ENCODE results near the gene CCDC171. TPM values are rescaled to one million over a fixed set of nuclear protein-coding genes. Genes with fewer than 3 reads are reported as not detected.

Gene CCDC171
- total RNA-seq, 1 experiment from 2014 or later, result 1.6 TPM

DNA sequence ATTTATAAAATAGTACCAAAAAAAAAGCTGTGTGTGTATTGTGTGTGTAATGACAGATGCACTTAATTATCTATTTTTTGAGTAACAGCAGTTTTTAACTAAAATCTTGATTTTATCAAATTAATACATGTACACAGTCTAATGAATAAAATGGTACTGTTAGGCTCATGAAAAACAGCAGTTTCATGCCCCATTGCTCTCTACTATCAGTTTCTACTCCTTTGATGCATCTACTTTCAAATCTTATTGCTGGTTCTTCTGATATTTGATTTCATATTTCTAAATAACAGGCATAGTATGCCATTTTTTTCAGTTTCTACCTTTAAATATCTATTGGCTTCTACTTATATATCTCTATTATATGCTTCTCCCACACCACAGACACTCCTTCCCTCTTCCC is 117.4 kb downstream of the CCDC171 start:
- no peaks in the 10 kb centered on the region for H3K36me3 Mint-ChIP-seq (ENCODE audit: insufficient read depth, unreplicated experiment)
- Histone ChIP-seq H3K27me3 (replicated peaks; ENCODE audit: control insufficient read depth, insufficient read depth, low read length) (no peaks in the 10 kb centered on the region), H3K36me3 (ENCODE audit: control insufficient read depth, insufficient read depth, low read length) (no peaks in the 10 kb centered on the region), H3K4me1 (no peaks in the 10 kb centered on the region), H3K4me3 (ENCODE audit: low read depth, low read length) (no peak overlapping the region), H3K9me3 (no peaks in the 10 kb centered on the region)
- ChIA-PET CTCF (no interaction called here), POLR2A (no interaction called here)
- H3K9me3 Mint-ChIP-seq (ENCODE audit: unreplicated experiment), result no peaks in the 10 kb centered on the region
- H3K4me1 Mint-ChIP-seq (ENCODE audit: low read depth, unreplicated experiment), result no peaks in the 10 kb centered on the region
- BruUV-seq (replicated peaks), result no TSS peak
- no peak overlapping the region for H3K4me3 Mint-ChIP-seq (ENCODE audit: unreplicated experiment)
- no peaks in the 10 kb centered on the region for H3K27me3 Mint-ChIP-seq (ENCODE audit: insufficient read depth, unreplicated experiment)
- no peak for DNase-seq
- H3K27ac Mint-ChIP-seq (ENCODE audit: unreplicated experiment), result no peak overlapping the region
- TF ChIP-seq, protein P1, sequence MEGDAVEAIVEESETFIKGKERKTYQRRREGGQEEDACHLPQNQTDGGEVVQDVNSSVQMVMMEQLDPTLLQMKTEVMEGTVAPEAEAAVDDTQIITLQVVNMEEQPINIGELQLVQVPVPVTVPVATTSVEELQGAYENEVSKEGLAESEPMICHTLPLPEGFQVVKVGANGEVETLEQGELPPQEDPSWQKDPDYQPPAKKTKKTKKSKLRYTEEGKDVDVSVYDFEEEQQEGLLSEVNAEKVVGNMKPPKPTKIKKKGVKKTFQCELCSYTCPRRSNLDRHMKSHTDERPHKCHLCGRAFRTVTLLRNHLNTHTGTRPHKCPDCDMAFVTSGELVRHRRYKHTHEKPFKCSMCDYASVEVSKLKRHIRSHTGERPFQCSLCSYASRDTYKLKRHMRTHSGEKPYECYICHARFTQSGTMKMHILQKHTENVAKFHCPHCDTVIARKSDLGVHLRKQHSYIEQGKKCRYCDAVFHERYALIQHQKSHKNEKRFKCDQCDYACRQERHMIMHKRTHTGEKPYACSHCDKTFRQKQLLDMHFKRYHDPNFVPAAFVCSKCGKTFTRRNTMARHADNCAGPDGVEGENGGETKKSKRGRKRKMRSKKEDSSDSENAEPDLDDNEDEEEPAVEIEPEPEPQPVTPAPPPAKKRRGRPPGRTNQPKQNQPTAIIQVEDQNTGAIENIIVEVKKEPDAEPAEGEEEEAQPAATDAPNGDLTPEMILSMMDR (IDR thresholded peaks at IDR 0.05; ENCODE audit: insufficient read depth in 1 of 2, low read depth in 1 of 2, low read length in 1 of 2, severe bottlenecking in 1 of 2, unreplicated experiment in 1 of 2), result no peak
- intact Hi-C loops (cut with micrococcal nuclease; ENCODE audit: unreplicated experiment), result no loop called here

DNA sequence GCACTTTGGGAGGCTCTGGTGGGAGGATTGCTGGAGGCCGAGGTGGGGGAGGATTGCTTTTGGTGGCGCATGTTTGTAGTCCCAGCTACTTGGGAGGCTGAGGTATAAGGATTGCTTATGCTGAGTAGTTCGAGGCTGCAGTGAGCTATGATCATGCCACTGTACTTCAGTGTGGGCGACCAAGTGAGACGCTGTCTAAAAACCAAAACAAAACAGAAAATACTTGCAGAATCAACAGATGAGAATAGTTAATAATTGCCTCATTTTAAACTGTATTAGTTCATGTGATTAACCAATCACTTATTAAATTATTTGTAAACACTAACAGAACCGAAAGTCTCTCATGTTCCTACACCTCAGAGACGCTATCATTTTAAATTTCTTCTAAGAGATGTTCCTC is 118.1 kb downstream of the CCDC171 start:
- Mint-ChIP-seq H3K9me3 (ENCODE audit: unreplicated experiment) (no peaks in the 10 kb centered on the region), H3K36me3 (ENCODE audit: insufficient read depth, unreplicated experiment) (no peaks in the 10 kb centered on the region), H3K4me3 (ENCODE audit: unreplicated experiment) (no peak overlapping the region), H3K27ac (ENCODE audit: unreplicated experiment) (no peak overlapping the region), H3K4me1 (ENCODE audit: low read depth, unreplicated experiment) (no peaks in the 10 kb centered on the region), H3K27me3 (ENCODE audit: insufficient read depth, unreplicated experiment) (peaks cover 2% of the 10 kb centered on the region)
- no peak for DNase-seq
- no peaks in the 10 kb centered on the region for H3K4me1 ChIP-seq
- intact Hi-C loops (cut with micrococcal nuclease; ENCODE audit: unreplicated experiment), result no loop called here
- no peaks in the 10 kb centered on the region for H3K27me3 ChIP-seq (replicated peaks; ENCODE audit: control insufficient read depth, insufficient read depth, low read length)
- H3K9me3 ChIP-seq, result no peaks in the 10 kb centered on the region
- no peak overlapping the region for H3K4me3 ChIP-seq (ENCODE audit: low read depth, low read length)
- H3K36me3 ChIP-seq (ENCODE audit: control insufficient read depth, insufficient read depth, low read length), result no peaks in the 10 kb centered on the region
- TF ChIP-seq, protein P1 (IDR thresholded peaks at IDR 0.05; ENCODE audit: insufficient read depth in 1 of 2, low read depth in 1 of 2, low read length in 1 of 2, severe bottlenecking in 1 of 2, unreplicated experiment in 1 of 2), result no peak
- CTCF ChIA-PET, result no interaction called here
- POLR2A ChIA-PET, result no interaction called here
- BruUV-seq (replicated peaks), result no TSS peak

DNA sequence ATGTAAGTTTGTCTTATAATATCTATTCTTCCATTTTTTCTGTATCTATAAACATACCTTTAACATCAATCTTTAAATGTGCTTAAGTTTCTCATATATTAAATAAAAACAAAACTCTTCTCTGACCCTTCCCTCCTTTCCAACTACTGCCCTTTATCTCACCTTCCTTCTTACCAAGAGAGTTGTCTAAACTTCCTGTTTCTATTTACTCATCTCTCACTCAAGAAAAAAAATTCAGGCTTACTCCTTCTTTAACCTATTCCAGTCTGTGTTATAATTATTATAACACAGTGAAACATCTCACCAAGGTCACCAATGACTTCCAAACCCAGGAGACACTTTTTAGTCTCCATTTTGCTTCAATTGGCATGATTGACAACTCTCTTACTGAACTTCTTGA is 140.9 kb downstream of the CCDC171 start:
- BruUV-seq (replicated peaks), result no TSS peak
- CTCF ChIA-PET, result no interaction called here
- POLR2A ChIA-PET, result no interaction called here
- Histone ChIP-seq H3K4me1 (no peaks in the 10 kb centered on the region), H3K4me3 (ENCODE audit: low read depth, low read length) (no peak overlapping the region), H3K27me3 (replicated peaks; ENCODE audit: control insufficient read depth, insufficient read depth, low read length) (no peaks in the 10 kb centered on the region), H3K36me3 (ENCODE audit: control insufficient read depth, insufficient read depth, low read length) (no peaks in the 10 kb centered on the region), H3K9me3 (no peaks in the 10 kb centered on the region)
- intact Hi-C loops (cut with micrococcal nuclease; ENCODE audit: unreplicated experiment), result no loop called here
- TF ChIP-seq, protein P1 (IDR thresholded peaks at IDR 0.05; ENCODE audit: insufficient read depth in 1 of 2, low read depth in 1 of 2, low read length in 1 of 2, severe bottlenecking in 1 of 2, unreplicated experiment in 1 of 2), result no peak
- Mint-ChIP-seq H3K27me3 (ENCODE audit: insufficient read depth, unreplicated experiment) (no peaks in the 10 kb centered on the region), H3K9me3 (ENCODE audit: unreplicated experiment) (no peaks in the 10 kb centered on the region), H3K27ac (ENCODE audit: unreplicated experiment) (no peak overlapping the region), H3K4me3 (ENCODE audit: unreplicated experiment) (no peak overlapping the region), H3K36me3 (ENCODE audit: insufficient read depth, unreplicated experiment) (no peaks in the 10 kb centered on the region), H3K4me1 (ENCODE audit: low read depth, unreplicated experiment) (no peaks in the 10 kb centered on the region)
- DNase-seq, result no peak
